Measurements from ENCODE around the gene DNASE2. TPM values are rescaled to one million over a fixed set of nuclear protein-coding genes. Genes with fewer than 3 reads are reported as not detected.

The DNASE2 gene
- total and polyA plus RNA-seq, 2 of the 8 experiments (the other 6 are each of a cell fraction or from before 2014, with no cell fraction given), result 33.2 to 48.2 TPM

DNA sequence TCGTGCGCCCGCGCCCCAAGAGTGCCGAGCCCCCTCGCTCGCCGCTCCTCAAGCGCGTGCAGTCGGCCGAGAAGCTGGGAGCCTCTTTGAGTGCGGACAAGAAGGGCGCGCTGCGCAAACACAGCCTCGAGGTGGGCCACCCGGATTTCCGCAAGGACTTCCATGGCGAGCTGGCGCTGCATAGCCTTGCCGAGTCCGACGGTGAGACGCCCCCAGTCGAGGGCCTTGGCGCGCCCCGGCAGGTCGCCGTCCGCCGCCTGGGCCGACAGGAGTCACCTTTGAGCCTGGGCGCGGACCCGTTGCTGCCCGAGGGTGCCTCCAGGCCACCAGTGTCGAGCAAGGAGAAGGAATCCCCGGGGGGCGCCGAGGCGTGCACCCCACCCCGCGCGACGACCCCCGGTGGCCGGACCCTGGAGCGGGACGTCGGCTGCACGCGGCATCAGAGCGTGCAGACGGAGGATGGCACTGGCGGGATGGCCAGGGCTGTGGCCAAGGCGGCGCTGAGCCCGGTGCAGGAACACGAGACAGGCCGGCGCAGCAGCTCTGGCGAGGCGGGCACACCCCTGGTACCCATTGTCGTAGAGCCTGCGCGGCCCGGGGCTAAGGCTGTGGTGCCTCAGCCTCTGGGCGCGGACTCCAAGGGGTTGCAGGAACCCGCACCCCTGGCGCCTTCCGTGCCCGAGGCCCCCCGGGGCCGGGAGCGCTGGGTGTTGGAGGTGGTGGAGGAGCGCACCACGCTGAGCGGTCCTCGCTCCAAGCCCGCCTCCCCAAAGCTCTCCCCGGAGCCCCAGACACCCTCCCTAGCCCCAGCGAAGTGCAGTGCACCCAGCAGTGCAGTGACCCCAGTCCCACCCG lies 7.1 kb downstream of the DNASE2 start (continued):
- TF ChIP-seq HDAC2 (IDR thresholded peaks at IDR 0.05; ENCODE audit: borderline replicate concordance in 1 of 2, low read depth in 2 of 2, low read length in 2 of 2) (no peak), BCL11A (IDR thresholded peaks at IDR 0.05; ENCODE audit: low read depth in 2 of 2, low read length in 2 of 2) (no peak), SP4 (IDR thresholded peaks at IDR 0.05; ENCODE audit: low read length) (no peak)

Data from H1 (cell line).